ENCODE data around the gene CRIP1.

CRIP1 gene

GRCh38 chr14:105495101-105495989, 8.7 kb downstream of the CRIP1 start:
- DNase-seq, result no peak

GRCh38 chr14:105495990-105496830, 9.5 kb downstream of the CRIP1 start:
- no peak for DNase-seq

- DNase-seq, result no peak
These were observed 10.3 kb downstream of the CRIP1 start for GRCh38 chr14:105496831-105497591.

DNA sequence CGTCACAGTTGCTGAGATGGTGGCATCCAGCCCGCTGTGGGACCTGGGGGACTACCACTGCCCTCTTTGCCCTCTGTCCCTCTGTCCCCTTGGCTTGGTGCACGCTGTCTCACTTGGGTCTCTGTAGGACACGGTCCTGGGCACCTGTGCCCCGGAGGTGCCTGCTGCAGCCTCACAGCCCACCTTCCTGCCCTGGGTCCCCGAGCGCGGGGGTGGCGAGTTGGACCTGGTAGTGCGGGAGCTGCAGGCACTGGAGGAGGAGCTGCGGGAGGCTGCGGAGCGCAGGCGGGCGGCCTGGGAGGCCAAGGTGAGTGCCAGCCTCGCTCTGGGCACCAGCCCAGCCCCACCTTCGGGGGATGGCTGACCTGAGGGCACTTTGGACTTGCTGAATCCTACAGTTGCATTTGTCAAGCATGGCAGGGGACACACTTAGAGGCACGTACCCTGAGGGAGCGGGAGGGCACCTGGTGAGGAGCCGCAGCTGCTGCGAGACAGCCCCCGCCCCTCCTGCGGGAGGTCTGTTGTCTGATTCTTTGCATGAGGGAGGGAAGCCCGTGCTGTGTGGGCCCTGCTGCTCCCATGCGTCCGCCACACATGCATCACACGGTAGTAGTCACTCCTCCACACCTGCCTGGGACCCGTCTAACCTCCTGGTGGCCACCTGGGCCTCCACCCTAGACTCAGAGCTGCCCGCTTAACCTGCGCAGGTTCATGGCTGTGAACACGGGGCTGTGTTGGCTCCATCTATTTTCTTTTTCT, 11.2 kb downstream of the CRIP1 start:
- no peak for DNase-seq

GRCh38 chr14:105498430-105499255, 12.0 kb downstream of the CRIP1 start:
- DNase-seq, result no peak

DNA sequence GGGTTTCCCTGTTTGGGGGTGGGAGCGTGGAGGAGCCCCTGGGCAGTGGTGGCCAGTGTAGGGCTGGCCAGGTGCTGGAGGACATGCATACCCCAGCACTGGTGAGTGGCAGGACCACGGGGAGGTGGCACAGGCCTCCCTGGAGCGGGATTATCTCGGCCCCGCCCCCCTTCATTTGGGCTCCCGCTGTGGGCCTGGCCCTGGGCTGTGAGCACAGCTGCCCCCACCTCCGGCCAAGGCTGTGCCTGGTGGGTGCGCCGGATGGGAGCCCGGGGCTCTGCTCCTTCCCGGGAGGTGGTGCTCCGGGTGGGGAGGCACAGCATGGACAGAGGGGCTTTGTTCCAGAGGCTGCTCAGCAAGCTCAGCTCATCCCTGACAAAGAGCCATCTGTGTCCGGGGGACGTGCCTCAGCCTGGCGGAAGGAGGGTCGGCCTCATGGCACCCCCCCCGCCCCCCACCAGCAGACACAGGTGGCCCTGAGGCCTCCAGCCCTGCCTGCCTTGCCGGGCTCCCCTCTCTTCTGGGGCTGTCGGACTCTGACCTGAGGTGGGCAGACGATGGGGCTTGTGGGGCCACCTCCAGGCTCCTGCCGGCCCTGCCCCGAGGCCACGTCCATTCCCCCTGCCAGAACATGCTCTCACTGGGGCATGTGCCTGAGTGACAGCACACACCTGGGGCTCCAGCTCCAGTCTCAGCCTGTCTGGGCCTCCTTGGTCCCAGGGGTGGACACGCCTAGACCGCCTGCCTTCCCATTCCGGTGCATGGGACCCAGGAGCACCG, 12.8 kb downstream of the CRIP1 start:
- DNase-seq, result no peak

GRCh38 chr14:105500036-105500725, 13.5 kb downstream of the CRIP1 start:
- DNase-seq, result no peak

DNA sequence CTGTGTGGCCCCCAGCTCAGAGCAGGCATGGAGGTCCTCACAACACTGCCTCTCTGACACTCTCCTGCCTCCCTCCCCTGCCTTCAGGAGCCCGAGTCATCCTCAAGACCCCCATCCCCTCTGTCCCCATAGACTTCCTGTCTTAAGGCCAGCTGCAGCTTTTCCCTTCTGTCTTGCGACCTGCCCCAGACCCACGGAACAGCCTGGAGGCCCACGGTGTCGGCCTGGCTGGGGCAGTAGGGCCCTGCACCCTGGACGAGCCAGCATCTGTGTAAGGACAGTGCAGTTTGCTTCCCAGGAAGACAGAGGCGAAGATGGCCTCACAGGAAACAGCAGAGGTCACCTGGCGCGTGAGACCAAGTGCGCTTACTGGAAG, 14.0 kb downstream of the CRIP1 start:
- no peak for DNase-seq

DNA sequence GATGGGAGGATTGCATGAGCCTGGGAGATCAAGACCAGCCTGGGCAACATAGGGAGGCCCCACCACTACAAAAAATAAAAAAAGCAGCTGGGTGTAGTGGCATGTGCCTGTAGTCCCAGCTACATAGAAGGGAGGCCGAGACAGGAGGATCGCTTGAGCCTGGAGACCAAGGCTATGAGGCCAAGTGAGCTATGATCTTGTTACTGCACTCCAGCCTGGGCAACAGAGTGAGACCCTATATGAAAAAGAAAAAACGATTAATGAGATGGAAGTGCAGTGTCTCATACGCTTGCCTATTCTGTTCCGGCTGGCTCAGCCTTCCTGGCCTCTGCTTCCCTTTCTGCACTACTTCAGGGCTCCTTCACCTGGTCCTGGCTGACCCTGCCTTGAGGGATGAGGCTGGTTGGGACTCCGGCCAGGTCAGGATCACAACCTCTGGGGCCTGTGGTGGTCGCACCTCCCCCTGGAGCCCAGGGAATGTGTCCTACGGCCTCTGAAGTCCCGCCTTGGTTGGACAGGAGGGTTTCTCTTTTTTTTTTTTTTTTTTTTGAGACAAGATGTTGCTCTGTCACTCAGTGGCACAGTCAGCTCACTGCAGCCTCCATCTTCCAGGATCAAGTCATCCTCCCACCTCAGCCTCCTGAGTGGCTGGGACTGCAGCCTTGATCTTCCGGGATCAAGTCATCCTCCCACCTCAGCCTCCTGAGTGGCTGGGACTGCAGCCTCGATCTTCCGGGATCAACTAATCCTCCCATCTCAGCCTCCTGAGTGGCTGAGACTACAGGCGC, 15.0 kb downstream of the CRIP1 start:
- DNase-seq, result no peak

DNA sequence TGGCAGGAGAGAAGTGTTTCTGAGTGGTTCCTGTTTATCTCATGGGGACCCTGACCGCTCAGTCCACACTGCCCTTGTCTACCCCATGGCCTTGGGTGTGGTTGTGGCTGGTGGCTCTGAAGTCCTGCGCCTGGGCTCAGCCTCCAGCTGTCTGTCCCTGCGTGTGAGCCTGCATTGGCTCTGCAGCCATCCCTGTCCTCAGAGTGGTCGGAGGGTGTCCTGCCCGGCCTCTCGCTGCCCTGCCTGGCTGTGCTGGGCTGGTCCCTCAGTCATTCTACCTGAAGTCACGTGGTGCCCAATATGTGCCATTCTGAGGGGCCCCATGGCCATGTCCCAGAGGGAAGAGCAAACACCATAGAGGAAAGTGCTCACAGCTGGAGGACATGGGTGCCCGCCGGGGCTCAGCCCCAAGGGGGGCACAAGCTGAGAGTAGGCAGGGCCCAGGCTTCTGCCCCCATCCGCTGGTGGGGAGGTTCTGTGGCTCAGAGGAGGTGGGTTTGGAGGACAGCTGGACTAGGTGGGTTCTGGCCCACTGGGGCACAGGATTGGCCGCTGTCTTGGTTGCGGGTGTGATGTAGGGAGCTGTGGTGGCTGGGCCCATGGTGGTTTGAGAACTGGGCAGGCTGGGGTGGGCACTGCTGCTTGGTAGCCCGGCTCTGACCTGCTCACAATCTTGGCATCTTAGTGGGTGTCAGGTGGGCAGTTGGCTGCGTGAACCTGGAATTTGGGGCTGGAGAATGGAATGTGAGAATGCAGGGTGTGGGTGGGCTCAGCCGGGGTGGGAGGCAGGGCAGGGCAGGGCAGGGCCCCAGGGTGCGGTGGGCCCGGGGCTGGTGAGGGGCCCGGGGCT, 16.0 kb downstream of the CRIP1 start:
- DNase-seq, result no peak

DNA sequence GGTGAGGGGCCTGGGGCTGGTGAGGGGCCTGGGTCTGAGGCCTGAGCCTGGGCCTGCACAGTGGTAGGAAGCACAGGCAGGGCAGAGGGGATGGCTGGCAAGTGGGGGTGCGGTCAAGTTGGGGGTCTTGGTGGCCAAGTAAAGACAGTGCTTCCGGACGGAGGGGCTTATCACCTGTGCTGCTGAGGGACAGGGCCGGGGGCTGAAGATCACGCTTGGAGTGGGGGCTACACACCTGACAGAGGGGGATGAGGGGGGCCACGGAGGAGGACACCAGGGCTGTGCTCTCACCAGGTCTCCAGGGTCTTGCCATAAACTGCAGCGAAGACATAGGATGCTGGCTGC, 16.6 kb downstream of the CRIP1 start:
- DNase-seq, result no peak

DNA sequence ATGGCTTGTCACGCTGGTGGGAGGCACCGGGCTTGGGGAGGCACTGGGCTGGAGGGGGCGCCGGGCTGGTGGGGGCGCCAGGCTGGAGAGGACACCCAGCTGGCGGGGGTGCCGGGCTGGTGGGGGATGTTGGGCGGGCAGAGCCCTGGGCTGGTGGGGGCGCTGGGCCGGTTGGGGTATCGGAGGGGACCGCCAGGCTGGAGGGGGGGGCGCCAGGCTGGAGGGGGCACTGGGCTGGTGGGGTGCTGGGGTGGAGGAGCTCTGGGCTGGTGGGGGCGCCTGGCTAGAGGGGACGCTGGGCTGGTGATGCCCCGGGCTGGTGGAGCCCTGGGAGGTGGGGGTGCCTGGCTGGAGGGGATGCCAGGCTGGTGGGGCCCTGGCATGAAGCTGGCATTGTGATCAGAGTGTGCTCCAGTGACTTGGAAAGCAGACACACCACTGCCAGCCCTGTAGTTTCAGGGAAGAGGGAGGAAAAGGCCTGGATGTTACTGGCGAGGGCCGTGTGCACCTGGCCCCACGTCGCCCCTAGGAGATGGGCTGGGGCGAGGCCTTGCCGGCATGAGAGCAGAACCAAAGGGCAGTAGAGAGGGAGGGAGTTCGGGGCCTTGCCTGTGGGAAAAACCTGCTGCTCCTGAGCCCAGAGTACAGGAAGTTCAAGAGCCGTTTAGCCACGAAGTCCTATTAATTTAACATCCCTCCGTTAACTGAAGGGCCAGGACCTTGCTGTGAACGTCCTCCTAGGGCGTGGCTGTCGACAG, 17.4 kb downstream of the CRIP1 start:
- no peak for DNase-seq

GRCh38 chr14:105505101-105505500, 18.4 kb downstream of the CRIP1 start:
- no peak for DNase-seq

GRCh38 chr14:105507247-105507646, 20.6 kb downstream of the CRIP1 start:
- DNase-seq, result no peak

DNA sequence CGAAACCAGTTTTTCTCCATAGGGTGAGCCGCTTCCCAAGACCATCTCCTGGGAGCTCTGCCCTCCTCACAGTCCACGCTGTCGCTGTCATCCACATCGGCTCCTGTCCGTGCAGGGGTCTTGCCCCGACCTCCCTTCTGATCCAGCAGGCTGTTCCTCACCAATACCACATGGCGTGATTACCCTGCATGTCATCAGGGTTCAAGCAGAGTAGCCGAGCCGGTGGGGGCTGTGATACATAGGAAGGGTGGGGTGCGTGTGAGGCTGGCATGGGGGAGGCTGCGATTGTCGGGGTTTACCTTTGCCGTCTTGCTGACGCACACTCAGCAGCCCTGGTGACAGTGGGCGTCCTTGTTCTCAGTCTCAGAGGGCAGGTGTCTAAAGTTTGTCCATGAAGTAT, 21.4 kb downstream of the CRIP1 start:
- DNase-seq, result no peak

GRCh38 chr14:105508601-105509000, 21.9 kb downstream of the CRIP1 start:
- no peak for DNase-seq

GRCh38 chr14:105517096-105517495, 30.4 kb downstream of the CRIP1 start:
- no peak for DNase-seq
